Measurements from ENCODE around the gene HPSE2. TPM values are rescaled to one million over a fixed set of nuclear protein-coding genes. Genes with fewer than 3 reads are reported as not detected.

Gene HPSE2
- total RNA-seq, 1 donor from 2014 or later = 3.4 TPM

DNA sequence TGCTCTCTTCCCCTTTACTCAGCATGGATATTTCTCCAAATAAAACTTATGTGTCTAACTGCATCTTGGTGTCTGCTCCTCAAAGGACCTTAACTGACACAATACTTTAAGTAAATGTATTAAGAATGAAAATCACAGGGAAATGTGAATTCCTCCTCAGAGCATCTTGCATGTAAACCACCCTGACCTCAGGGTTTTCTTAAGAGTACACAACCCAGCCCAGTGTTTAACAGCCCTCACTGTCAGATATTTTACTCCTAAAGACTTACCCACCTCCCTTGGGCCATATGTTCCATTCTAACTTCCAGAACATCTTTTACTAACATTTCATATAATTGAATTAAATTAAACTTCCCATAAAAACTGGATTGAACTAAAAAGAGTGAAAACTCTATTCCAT, 315.3 kb downstream of the HPSE2 start:
- no peaks in the 10 kb centered on the region for H3K36me3 ChIP-seq
- DNase-seq (no peak), ATAC-seq (no peak)
- H3K9me3 ChIP-seq = no peaks in the 10 kb centered on the region
- H3K4me1 ChIP-seq = no peaks in the 10 kb centered on the region
- H3K4me3 ChIP-seq = no peak overlapping the region
- H3K27me3 ChIP-seq = no peaks in the 10 kb centered on the region
- TF ChIP-seq, protein P1, sequence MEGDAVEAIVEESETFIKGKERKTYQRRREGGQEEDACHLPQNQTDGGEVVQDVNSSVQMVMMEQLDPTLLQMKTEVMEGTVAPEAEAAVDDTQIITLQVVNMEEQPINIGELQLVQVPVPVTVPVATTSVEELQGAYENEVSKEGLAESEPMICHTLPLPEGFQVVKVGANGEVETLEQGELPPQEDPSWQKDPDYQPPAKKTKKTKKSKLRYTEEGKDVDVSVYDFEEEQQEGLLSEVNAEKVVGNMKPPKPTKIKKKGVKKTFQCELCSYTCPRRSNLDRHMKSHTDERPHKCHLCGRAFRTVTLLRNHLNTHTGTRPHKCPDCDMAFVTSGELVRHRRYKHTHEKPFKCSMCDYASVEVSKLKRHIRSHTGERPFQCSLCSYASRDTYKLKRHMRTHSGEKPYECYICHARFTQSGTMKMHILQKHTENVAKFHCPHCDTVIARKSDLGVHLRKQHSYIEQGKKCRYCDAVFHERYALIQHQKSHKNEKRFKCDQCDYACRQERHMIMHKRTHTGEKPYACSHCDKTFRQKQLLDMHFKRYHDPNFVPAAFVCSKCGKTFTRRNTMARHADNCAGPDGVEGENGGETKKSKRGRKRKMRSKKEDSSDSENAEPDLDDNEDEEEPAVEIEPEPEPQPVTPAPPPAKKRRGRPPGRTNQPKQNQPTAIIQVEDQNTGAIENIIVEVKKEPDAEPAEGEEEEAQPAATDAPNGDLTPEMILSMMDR (IDR thresholded peaks at IDR 0.05) = no peak
- no peak overlapping the region for H3K27ac ChIP-seq
- intact Hi-C loops (cut with DNase I) = no loop called here

DNA sequence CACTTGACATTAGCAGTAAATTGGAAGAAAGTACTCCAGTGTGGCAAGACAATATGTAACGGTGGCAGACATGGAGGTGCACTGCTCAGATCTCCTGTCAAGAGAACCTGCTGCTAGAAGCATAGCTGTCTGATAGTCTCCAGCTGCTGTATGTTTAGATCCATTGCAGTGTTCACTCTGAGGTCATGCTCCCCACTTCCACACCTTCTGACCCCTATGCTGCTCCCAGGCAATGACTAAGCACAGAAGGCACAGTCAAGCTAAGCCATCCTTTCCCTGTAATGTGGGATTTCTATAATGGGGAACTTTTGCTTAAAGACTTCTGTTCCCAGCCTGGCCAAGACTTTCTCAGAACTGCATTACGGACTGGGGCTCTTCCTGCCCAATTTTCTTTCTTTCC, 315.8 kb downstream of the HPSE2 start:
- Histone ChIP-seq H3K27me3 (no peaks in the 10 kb centered on the region), H3K36me3 (no peaks in the 10 kb centered on the region), H3K4me3 (no peak overlapping the region), H3K27ac (no peak overlapping the region), H3K4me1 (no peaks in the 10 kb centered on the region), H3K9me3 (no peaks in the 10 kb centered on the region)
- no peak for DNase-seq
- no peak for ATAC-seq
- intact Hi-C loops (cut with DNase I) = no loop called here
- TF ChIP-seq, protein P1 (IDR thresholded peaks at IDR 0.05) = no peak

DNA sequence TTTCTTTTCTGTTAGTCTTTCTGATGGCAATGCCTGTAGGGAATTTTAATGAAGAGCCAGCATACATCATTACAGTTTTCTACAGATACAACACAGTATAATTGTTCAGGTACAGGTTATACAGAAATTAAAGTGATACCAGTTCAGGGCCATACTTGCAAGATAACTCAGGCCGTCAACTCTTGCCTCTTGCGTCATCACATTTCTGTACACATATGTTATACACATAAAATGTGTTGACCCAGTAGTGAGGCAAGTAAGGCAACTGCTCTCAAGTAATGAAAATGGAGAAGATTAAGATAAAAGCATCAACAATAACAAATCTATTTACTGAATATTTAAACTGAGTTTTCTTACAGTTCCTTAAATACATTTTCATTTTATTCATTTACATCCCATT, 317.8 kb downstream of the HPSE2 start:
- intact Hi-C loops (cut with DNase I) = no loop called here
- no peak for DNase-seq
- no peak for ATAC-seq

DNA sequence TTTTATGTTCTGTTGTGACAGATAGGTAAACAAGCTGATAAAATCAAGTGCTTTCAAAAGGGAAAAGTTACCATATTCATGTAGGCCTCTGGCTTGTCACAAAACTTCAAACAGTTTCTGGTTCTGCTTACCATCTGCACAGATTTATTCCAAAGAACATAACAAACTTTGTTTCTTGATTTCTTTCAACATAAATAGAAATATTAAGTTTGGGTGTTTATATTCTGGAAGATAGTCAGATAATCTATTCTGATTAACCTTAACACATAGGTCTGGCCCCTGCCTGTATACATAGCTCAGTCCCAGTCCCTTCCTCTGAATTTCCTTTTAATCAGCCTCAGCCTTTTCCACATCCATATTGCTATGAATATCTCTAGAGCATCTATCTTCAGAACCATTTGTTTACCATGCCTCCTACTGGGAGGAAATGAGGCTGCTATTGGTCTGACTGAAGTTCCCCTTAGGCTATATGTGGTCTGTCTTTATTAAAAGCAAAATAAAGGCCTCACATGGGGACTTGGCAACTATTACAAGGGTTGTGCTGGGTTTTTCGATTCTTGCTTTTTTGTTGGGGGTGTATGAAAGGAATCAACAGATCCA, 319.0 kb downstream of the HPSE2 start:
- H3K27ac ChIP-seq = no peak overlapping the region
- TF ChIP-seq, protein P1 (IDR thresholded peaks at IDR 0.05) = no peak
- H3K9me3 ChIP-seq = no peaks in the 10 kb centered on the region
- intact Hi-C loops (cut with DNase I) = no loop called here
- H3K4me1 ChIP-seq = no peaks in the 10 kb centered on the region
- H3K27me3 ChIP-seq = no peaks in the 10 kb centered on the region
- no peak overlapping the region for H3K4me3 ChIP-seq
- no peak for DNase-seq
- H3K36me3 ChIP-seq = no peaks in the 10 kb centered on the region
- no peak for ATAC-seq

More for the DNA sequence above, 317.8 kb downstream of the HPSE2 start:
- no peak overlapping the region for H3K27ac ChIP-seq
- H3K36me3 ChIP-seq = no peaks in the 10 kb centered on the region
- TF ChIP-seq, protein P1 (IDR thresholded peaks at IDR 0.05) = no peak
- no peaks in the 10 kb centered on the region for H3K4me1 ChIP-seq
- no peak overlapping the region for H3K4me3 ChIP-seq
- H3K9me3 ChIP-seq = no peaks in the 10 kb centered on the region
- no peaks in the 10 kb centered on the region for H3K27me3 ChIP-seq

DNA sequence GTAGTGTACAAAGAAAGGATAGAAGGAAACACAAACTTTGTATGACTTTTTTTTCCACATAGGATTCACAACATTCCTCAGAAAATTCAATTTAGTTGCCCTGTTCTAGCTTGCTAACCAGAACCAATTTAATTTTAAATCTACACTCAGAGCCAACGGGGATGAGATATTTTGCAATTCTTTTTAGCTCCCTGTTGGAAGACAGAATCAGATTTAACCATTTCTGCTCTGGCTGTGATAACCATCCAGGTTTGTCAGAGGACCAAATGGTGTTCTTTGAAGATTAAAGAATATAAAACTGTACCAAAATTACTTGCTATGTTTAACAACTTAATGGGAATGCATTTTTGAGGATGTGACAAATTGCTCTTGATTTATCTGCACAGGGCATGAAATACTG, 319.7 kb downstream of the HPSE2 start:
- Histone ChIP-seq H3K27ac (no peak overlapping the region), H3K4me3 (no peak overlapping the region), H3K36me3 (no peaks in the 10 kb centered on the region), H3K4me1 (no peaks in the 10 kb centered on the region), H3K27me3 (no peaks in the 10 kb centered on the region), H3K9me3 (no peaks in the 10 kb centered on the region)
- DNase-seq (no peak), ATAC-seq (no peak)
- intact Hi-C loops (cut with DNase I) = no loop called here
- TF ChIP-seq, protein P1 (IDR thresholded peaks at IDR 0.05) = no peak

DNA sequence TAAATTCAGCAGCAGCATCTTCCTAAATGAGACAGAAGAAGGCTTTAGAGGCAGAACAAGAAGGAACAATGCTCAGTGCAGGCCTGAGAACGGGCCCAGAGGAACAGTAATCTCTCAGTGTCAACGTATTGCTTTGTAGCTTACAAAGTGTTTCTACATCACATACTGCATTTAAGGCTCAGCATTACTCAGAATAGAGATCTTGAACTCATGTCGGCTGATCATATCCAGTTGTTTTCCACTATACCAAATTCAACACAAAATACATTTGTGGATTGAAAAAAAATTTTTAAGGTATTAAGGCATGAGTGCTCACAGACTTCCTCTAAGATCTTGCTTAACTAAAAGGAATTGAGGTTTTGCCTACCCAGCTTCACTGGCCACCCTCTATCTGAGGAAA, 325.1 kb downstream of the HPSE2 start:
- Histone ChIP-seq H3K36me3 (no peaks in the 10 kb centered on the region), H3K27ac (no peak overlapping the region), H3K4me1 (no peaks in the 10 kb centered on the region), H3K27me3 (no peaks in the 10 kb centered on the region), H3K4me3 (no peak overlapping the region), H3K9me3 (no peaks in the 10 kb centered on the region)
- ATAC-seq (no peak), DNase-seq (no peak)
- intact Hi-C loops (cut with DNase I) = no loop called here
- TF ChIP-seq, protein P1 (IDR thresholded peaks at IDR 0.05) = no peak
